ENCODE measurements around the gene MYRF.

DNA sequence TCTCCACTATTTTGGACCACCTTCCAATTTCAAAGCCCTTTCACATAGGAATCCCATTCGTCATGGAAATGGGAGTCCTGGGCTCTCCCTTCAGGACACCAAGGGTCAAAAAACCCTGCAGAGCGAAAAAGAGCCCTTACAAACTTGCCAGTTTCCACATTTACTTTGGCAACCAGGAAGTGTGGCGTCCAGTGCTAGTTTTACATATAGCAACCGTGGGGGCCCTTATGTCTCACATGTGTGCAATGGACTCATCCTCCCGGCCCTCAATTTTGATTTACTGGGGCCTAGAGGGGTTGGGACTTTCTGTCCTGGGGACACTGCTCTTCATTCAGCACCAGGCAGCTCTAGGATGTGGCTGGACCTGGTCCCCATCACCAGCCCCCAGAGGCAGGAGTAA lies 38.5 kb upstream of the MYRF start:
- no peak for TF ChIP-seq FOXP2 (optimal IDR thresholded peaks at IDR 0.05; ENCODE audit: control extremely low read depth, extremely low read length, insufficient read depth)
- no peak for TF ChIP-seq EZH2 (IDR thresholded peaks at IDR 0.05)

All from SK-N-MC (cell line).